Measurements from ENCODE around the gene KATNB1. TPM values are rescaled to one million over a fixed set of nuclear protein-coding genes. Genes with fewer than 3 reads are reported as not detected.

Gene KATNB1
- total RNA-seq = 19.9 TPM

GRCh38 chr16:57735755-57736418, at the start of gene KATNB1:
TSS of gene KATNB1 (plus strand) at chr16:57735770. CDS start at chr16:57737244, 1,474 bp downstream.
- ATAC-seq = peak; percentile 24

- ATAC-seq = no peak
These were observed 49.0 kb upstream of the KATNB1 start for GRCh38 chr16:57686577-57686976.

- ATAC-seq = no peak
These were observed 48.1 kb upstream of the KATNB1 start for GRCh38 chr16:57687363-57687929.

- no peak for ATAC-seq
These were observed 47.0 kb upstream of the KATNB1 start for GRCh38 chr16:57688487-57688986.

GRCh38 chr16:57688987-57689761, 46.4 kb upstream of the KATNB1 start:
- peak; percentile 12 for ATAC-seq

GRCh38 chr16:57689762-57690558, 45.6 kb upstream of the KATNB1 start:
- ATAC-seq = no peak

- ATAC-seq = no peak
These were observed 44.6 kb upstream of the KATNB1 start for GRCh38 chr16:57690782-57691471.

GRCh38 chr16:57692636-57693035, 42.9 kb upstream of the KATNB1 start:
- ATAC-seq = no peak

GRCh38 chr16:57693550-57693949, 42.0 kb upstream of the KATNB1 start:
- ATAC-seq = no peak

GRCh38 chr16:57694231-57694724, 41.3 kb upstream of the KATNB1 start:
- no peak for ATAC-seq

GRCh38 chr16:57694725-57695679, 40.6 kb upstream of the KATNB1 start, which contains the start of gene DRC7:
TSS of gene DRC7 (plus strand) at chr16:57694806. CDS start at chr16:57697950, 3,144 bp downstream.
- peak; percentile 54 for ATAC-seq

GRCh38 chr16:57695680-57696069, 39.9 kb upstream of the KATNB1 start:
- no peak for ATAC-seq

GRCh38 chr16:57696240-57696639, 39.3 kb upstream of the KATNB1 start:
- ATAC-seq = no peak

- ATAC-seq = no peak
These were observed 37.6 kb upstream of the KATNB1 start for GRCh38 chr16:57697896-57698537.

- no peak for ATAC-seq
These were observed 36.7 kb upstream of the KATNB1 start for GRCh38 chr16:57698812-57699405.

GRCh38 chr16:57699481-57699880, 36.1 kb upstream of the KATNB1 start:
- no peak for ATAC-seq

- no peak for ATAC-seq
These were observed 35.7 kb upstream of the KATNB1 start for GRCh38 chr16:57699899-57700298.

GRCh38 chr16:57700781-57701551, 34.6 kb upstream of the KATNB1 start:
- no peak for ATAC-seq
